Measurements from ENCODE around the gene MELK. TPM values are rescaled to one million over a fixed set of nuclear protein-coding genes. Genes with fewer than 3 reads are reported as not detected.
"Not testable (repeated sequence)": the region's sequence is repeated elsewhere in the genome, so short reads cannot be mapped to it uniquely, and the experiment has no call there.

MELK gene
- total RNA-seq, 1 experiment from 2014 or later = 33.3 TPM

- Mint-ChIP-seq H3K27me3 (ENCODE audit: insufficient read depth, unreplicated experiment) (no peaks in the 10 kb centered on the region), H3K27ac (ENCODE audit: low read depth, unreplicated experiment) (peak overlapping the region; percentile 82), H3K36me3 (ENCODE audit: insufficient read depth, unreplicated experiment) (no peaks in the 10 kb centered on the region), H3K4me1 (ENCODE audit: insufficient read depth, unreplicated experiment) (peaks cover 10% of the 10 kb centered on the region), H3K4me3 (ENCODE audit: unreplicated experiment) (peak overlapping the region; percentile 0), H3K9me3 (ENCODE audit: unreplicated experiment) (no peaks in the 10 kb centered on the region)
- ChIA-PET POLR2A (interaction anchor here (0.6 to 1.6 kb wide), 8 partner anchors 8 to 167 kb away, joined by 3 to 8 read pairs (median 6); partner anchors contain the start of gene RNF38), CTCF (interaction anchor here (0.6 to 1.7 kb wide), 7 partner anchors 10 to 1418 kb away, joined by 3 to 15 read pairs (median 3); no protein-coding TSS in a partner anchor)
- intact Hi-C loops (cut with micrococcal nuclease) = no loop called here
- peak; percentile 82 for DNase-seq (ENCODE audit: unreplicated experiment)
- TF ChIP-seq CTCF (IDR thresholded peaks at IDR 0.05; ENCODE audit: unreplicated experiment) = no peak
- BruUV-seq (replicated peaks) = no TSS peak
These were observed 5.9 kb upstream of the MELK start for GRCh38 chr9:36566813-36567221.

DNA sequence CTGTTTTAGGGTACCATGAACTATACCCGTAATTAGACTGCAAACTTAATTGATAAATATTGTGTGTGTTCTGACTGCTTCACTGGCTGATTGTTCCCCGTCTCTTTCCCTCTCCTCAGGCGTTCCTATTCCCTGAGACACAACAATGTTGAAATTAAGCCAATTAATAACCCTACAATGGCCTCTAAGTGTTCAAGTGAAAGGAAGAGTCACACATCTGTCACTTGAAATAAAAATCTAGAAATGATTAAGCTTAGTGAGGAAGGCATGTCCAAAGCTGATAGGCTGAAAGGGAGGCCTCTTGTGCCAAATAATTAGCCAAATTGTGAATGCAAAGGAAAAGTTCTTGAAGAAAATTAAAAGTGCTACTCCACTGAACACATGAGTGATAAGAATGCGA, 4.0 kb upstream of the MELK start:
- POLR2A ChIA-PET; H3K27me3 Mint-ChIP-seq (ENCODE audit: insufficient read depth, unreplicated experiment); DNase-seq (ENCODE audit: unreplicated experiment); H3K9me3 Mint-ChIP-seq (ENCODE audit: unreplicated experiment); H3K36me3 Mint-ChIP-seq (ENCODE audit: insufficient read depth, unreplicated experiment); H3K4me1 Mint-ChIP-seq (ENCODE audit: insufficient read depth, unreplicated experiment); intact Hi-C loops (cut with micrococcal nuclease); H3K27ac Mint-ChIP-seq (ENCODE audit: low read depth, unreplicated experiment); BruUV-seq (replicated peaks); H3K4me3 Mint-ChIP-seq (ENCODE audit: unreplicated experiment): not testable (repeated sequence)
- CTCF ChIA-PET = interaction anchor here (0.6 to 1.9 kb wide), 2 partner anchors 161 to 169 kb away, joined by 3 to 4 read pairs; partner anchors contain the start of gene RNF38

DNA sequence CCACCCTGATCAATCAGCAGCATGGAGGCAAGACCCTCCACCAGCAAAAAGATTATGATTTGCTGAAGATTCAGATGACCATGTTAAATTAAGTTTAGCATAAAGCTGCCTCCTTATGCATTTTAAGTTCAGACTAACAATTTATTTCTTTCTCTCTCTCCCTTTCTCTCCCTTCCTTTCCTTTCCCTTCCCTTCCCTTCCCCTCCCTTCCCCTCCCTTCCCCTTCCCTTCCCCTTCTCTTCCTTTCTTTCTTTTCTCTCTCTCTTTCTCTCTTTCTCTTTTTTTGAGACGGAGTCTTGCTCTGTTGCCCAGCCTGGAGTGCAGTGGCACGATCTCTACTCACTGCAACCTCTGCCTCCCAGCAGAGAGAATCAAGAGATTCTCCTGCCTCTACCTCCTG, 1.4 kb upstream of the MELK start:
- no TSS peak for BruUV-seq (replicated peaks)
- CTCF ChIA-PET = no interaction called here
- no peak for DNase-seq (ENCODE audit: unreplicated experiment)
- Mint-ChIP-seq H3K9me3 (ENCODE audit: unreplicated experiment) (no peaks in the 10 kb centered on the region), H3K36me3 (ENCODE audit: insufficient read depth, unreplicated experiment) (no peaks in the 10 kb centered on the region), H3K4me3 (ENCODE audit: unreplicated experiment) (no peak overlapping the region), H3K4me1 (ENCODE audit: insufficient read depth, unreplicated experiment) (peaks cover 25% of the 10 kb centered on the region), H3K27me3 (ENCODE audit: insufficient read depth, unreplicated experiment) (no peaks in the 10 kb centered on the region), H3K27ac (ENCODE audit: low read depth, unreplicated experiment) (no peak overlapping the region)
- POLR2A ChIA-PET = interaction anchor here (0.7 to 1.0 kb wide), 2 partner anchors 85 to 508 kb away, joined by 3 read pairs; no protein-coding TSS in a partner anchor
- intact Hi-C loops (cut with micrococcal nuclease) = no loop called here
- no peak for TF ChIP-seq CTCF (IDR thresholded peaks at IDR 0.05; ENCODE audit: unreplicated experiment)

DNA sequence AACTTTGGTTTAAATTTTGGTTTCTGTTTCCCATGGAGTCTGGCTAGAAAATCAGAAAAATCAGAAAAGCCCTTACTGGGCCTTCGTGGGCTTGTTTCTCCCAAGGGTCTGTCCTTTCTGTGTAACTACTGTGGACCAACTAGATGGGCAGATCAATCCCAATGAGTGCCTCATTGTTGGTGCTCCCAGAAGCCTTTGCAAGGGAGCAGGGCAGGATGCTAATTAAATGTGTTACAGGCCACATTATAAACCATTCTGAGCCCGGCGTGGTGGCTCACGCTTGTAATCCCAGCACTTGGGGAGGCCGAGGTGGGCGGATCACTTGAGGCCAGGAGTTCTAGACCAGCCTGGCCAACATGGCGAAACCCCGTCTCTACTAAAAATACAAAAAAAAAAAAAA, 1.4 kb downstream of the MELK start:
- peak overlapping the region; percentile 89 for H3K27ac Mint-ChIP-seq (ENCODE audit: low read depth, unreplicated experiment)
- POLR2A ChIA-PET = interaction anchor here (0.5 to 1.8 kb wide), 3 partner anchors 88 to 542 kb away, joined by 3 to 6 read pairs (median 3); no protein-coding TSS in a partner anchor

DNA sequence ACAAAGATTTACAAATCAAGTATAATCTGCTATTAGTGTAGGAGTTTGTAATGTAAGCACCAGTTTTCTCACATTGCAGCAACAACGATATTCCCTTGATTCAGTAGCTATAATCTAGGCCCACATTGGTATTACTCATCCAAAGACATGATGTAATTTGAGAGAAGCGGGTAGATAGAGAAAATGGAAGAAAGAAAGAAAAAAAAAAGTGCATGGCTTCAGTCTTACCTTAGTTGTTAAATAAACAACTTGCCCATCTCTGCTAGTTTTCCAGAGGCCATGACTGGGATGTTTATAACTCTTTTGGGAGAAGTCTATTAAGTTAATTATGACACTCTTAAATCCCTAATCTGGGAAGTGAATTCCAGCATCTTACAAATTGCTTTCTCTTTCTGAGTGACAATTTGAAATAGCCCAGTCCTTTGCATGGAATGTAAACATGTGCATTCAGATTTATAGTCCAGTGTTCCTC, 2.8 kb downstream of the MELK start:
- intact Hi-C loops (cut with micrococcal nuclease) = no loop called here
- peak overlapping the region; percentile 53 for H3K4me3 Mint-ChIP-seq (ENCODE audit: unreplicated experiment)
- peak; percentile 57 for DNase-seq (ENCODE audit: unreplicated experiment)
- peak overlapping the region; percentile 47 for H3K27ac Mint-ChIP-seq (ENCODE audit: low read depth, unreplicated experiment)
- peaks cover 6% of the 10 kb centered on the region for H3K36me3 Mint-ChIP-seq (ENCODE audit: insufficient read depth, unreplicated experiment)
- no peaks in the 10 kb centered on the region for H3K9me3 Mint-ChIP-seq (ENCODE audit: unreplicated experiment)
- ChIA-PET POLR2A (interaction anchor here (0.9 to 1.8 kb wide), 7 partner anchors 8 to 175 kb away, joined by 3 to 8 read pairs (median 3); partner anchors contain the start of gene RNF38), CTCF (interaction anchor here (0.6 kb wide), 1 partner anchor 124 kb away, joined by 3 read pairs; no protein-coding TSS in a partner anchor)
- TF ChIP-seq CTCF (IDR thresholded peaks at IDR 0.05; ENCODE audit: unreplicated experiment) = no peak
- H3K27me3 Mint-ChIP-seq (ENCODE audit: insufficient read depth, unreplicated experiment) = no peaks in the 10 kb centered on the region
- BruUV-seq (replicated peaks) = no TSS peak
- H3K4me1 Mint-ChIP-seq (ENCODE audit: insufficient read depth, unreplicated experiment) = peaks cover 23% of the 10 kb centered on the region

More for the DNA sequence above, 1.4 kb downstream of the MELK start:
- H3K36me3 Mint-ChIP-seq (ENCODE audit: insufficient read depth, unreplicated experiment); BruUV-seq (replicated peaks); H3K27me3 Mint-ChIP-seq (ENCODE audit: insufficient read depth, unreplicated experiment); H3K9me3 Mint-ChIP-seq (ENCODE audit: unreplicated experiment); CTCF ChIA-PET; DNase-seq (ENCODE audit: unreplicated experiment); intact Hi-C loops (cut with micrococcal nuclease): not testable (repeated sequence)
- Mint-ChIP-seq H3K4me1 (ENCODE audit: insufficient read depth, unreplicated experiment) (peaks cover 23% of the 10 kb centered on the region), H3K4me3 (ENCODE audit: unreplicated experiment) (peak overlapping the region; percentile 85)

Data from MCF 10A (cell line).